NCI-H2081 (cell line): ENCODE data around the gene CDKL1.
A peak's percentile ranks its signal among the peaks of the same experiment; 100 is the strongest.
"Not testable (repeated sequence)": the region's sequence is repeated elsewhere in the genome, so short reads cannot be mapped to it uniquely, and the experiment has no call there.

Source experiments
- DNase-seq, 2 experiments: peaks; one replicate each; lab custom pipeline; 2025; lab: John Stamatoyannopoulos, UW

CDKL1 gene

GRCh38 chr14:50333014-50333509 is 63.6 kb downstream of the CDKL1 start:
- no peak for DNase-seq

GRCh38 chr14:50331596-50331995 is 65.1 kb downstream of the CDKL1 start:
- DNase-seq: no peak

GRCh38 chr14:50321009-50321660 is 75.5 kb downstream of the CDKL1 start:
- DNase-seq: peak; percentile 73 to 81

GRCh38 chr14:50320283-50320682 is 76.4 kb downstream of the CDKL1 start:
- no peak for DNase-seq

GRCh38 chr14:50319721-50320120 is 77.0 kb downstream of the CDKL1 start:
- DNase-seq: no peak

- DNase-seq: no peak
These were observed 77.4 kb downstream of the CDKL1 start for GRCh38 chr14:50319293-50319692.

- peak; percentile 32 to 41 for DNase-seq
These were observed 78.6 kb downstream of the CDKL1 start for GRCh38 chr14:50318031-50318626.

GRCh38 chr14:50314098-50314497 is 82.6 kb downstream of the CDKL1 start:
- DNase-seq: not testable (repeated sequence)

GRCh38 chr14:50312734-50313054 is 84.0 kb downstream of the CDKL1 start:
- DNase-seq: peak in 1 of 2 experiments; percentile 75

GRCh38 chr14:50311972-50312733 is 84.5 kb downstream of the CDKL1 start, which contains the start of the genes DMAC2L and L2HGDH:
TSS of gene DMAC2L (plus strand) at chr14:50312324. CDS start at chr14:50321488, 9,164 bp downstream.
TSS of gene L2HGDH (minus strand) at chr14:50312229. CDS start at chr14:50312150, 79 bp downstream.
- peak; percentile 96 for DNase-seq

GRCh38 chr14:50311337-50311971 is 85.2 kb downstream of the CDKL1 start:
- DNase-seq: peak; percentile 3 to 46

GRCh38 chr14:50310445-50310844 is 86.2 kb downstream of the CDKL1 start:
- DNase-seq: peak in 1 of 2 experiments; percentile 2

- DNase-seq: no peak
These were observed 88.2 kb downstream of the CDKL1 start for GRCh38 chr14:50308363-50308915.

GRCh38 chr14:50303744-50304471 is 92.8 kb downstream of the CDKL1 start:
- no peak for DNase-seq

- no peak for DNase-seq
These were observed 94.8 kb downstream of the CDKL1 start for GRCh38 chr14:50301914-50302313.

GRCh38 chr14:50299585-50299984 is 97.1 kb downstream of the CDKL1 start:
- no peak for DNase-seq

- no peak for DNase-seq
These were observed 106.4 kb downstream of the CDKL1 start for GRCh38 chr14:50290306-50290705.

- no peak for DNase-seq
These were observed 108.5 kb downstream of the CDKL1 start for GRCh38 chr14:50288146-50288545.

- DNase-seq: no peak
These were observed 110.8 kb downstream of the CDKL1 start for GRCh38 chr14:50285861-50286260.
